Uterus (tissue), 4 donors: ENCODE results near the gene DCTD. TPM values are rescaled to one million over a fixed set of nuclear protein-coding genes. Genes with fewer than 3 reads are reported as not detected.

Source experiments
- DNase-seq, 2 donors: peaks; one replicate each; pipeline ENCODE4 v3.0.0-alpha.2; 2019 to 2020
- H3K27ac ChIP-seq, 2 donors: fragments of 200-600 bp; sonication (generic); 1 replicate in 1 of 2; 2 replicates in 1 of 2; pipeline ENCODE4 v1.5.1; 2016 to 2018
- H3K27me3 ChIP-seq, 2 donors: fragments of 200-600 bp; sonication (generic); one replicate each; pipeline ENCODE4 v1.5.1; 2018 to 2019; ENCODE audit warnings: control low read depth in 1 of 2
- H3K36me3 ChIP-seq, 2 donors: fragments of 200-600 bp; sonication (generic); one replicate each; pipeline ENCODE4 v1.5.1; 2019; ENCODE audit warnings: control low read depth in 1 of 2
- H3K4me1 ChIP-seq, 2 donors: fragments of 200-600 bp; sonication (generic); one replicate each; pipeline ENCODE4 v1.5.1; 2018 to 2019; ENCODE audit warnings: control low read depth in 1 of 2
- H3K4me3 ChIP-seq, 2 donors: fragments of 200-600 bp; sonication (generic); 1 replicate in 1 of 2; 2 replicates in 1 of 2; pipeline ENCODE4 v1.5.1; 2018 to 2019; ENCODE audit warnings: mild to moderate bottlenecking in 1 of 2
- H3K9me3 ChIP-seq, 2 donors: fragments of 200-600 bp; sonication (generic); one replicate each; pipeline ENCODE4 v1.5.1; 2019; ENCODE audit warnings: control low read depth in 1 of 2
- CTCF ChIP-seq, 4 experiments: fragments of 200-600 bp in 2 of 4; fragments of 450-650 bp in 2 of 4; sonication (generic) in 2 of 4; IDR thresholded peaks; one replicate each; pipeline ENCODE4 v1.5.1; 2016 to 2019; ENCODE audit warnings: antibody characterized with exemption in 4 of 4, mild to moderate bottlenecking in 2 of 4, moderate library complexity in 1 of 4
- POLR2A ChIP-seq, 2 donors: fragments of 450-650 bp; IDR thresholded peaks; one replicate each; pipeline ENCODE4 v1.6.1; 2016; ENCODE audit warnings: antibody characterized with exemption in 2 of 2, mild to moderate bottlenecking in 1 of 2, moderate library complexity in 1 of 2
- intact Hi-C: fragments of 100-400 bp; cut with DNase I; formaldehyde crosslinking; loops from one replicate; pipeline ENCODE4 v1.15.1; 2023; ENCODE audit warnings: low total_unique reads
- total RNA-seq, 4 donors: library from RNA; depleted of rRNA in 3 of 4; stranded (reverse); fragments of >200 nt in 3 of 4; gene quantifications; one replicate each; pipeline versions ENCODE4 v1.1.0 to v1.2.4, GENCODE V29; 2014 to 2023
- donor health status: DM: yes; HTN: yes; CAD: no.

DCTD gene
- total RNA-seq, 4 donors from 2014 or later: 49.7 to 131 (median 73.4) TPM

GRCh38 chr4:182875453-182876405, 41.5 kb downstream of the DCTD start:
- intact Hi-C loops: no loop called here

GRCh38 chr4:182874797-182875345, 42.3 kb downstream of the DCTD start:
- H3K27ac ChIP-seq: no peak overlapping the region
- no peaks in the 10 kb centered on the region for H3K9me3 ChIP-seq
- no peaks in the 10 kb centered on the region for H3K4me1 ChIP-seq
- H3K27me3 ChIP-seq: no peaks in the 10 kb centered on the region
- DNase-seq: no peak
- TF ChIP-seq POLR2A (IDR thresholded peaks at IDR 0.05) (no peak), CTCF (IDR thresholded peaks at IDR 0.05) (no peak)
- intact Hi-C loops: no loop called here
- no peaks in the 10 kb centered on the region for H3K36me3 ChIP-seq
- H3K4me3 ChIP-seq: no peak overlapping the region

More at GRCh38 chr4:182875453-182876405, 41.5 kb downstream of the DCTD start:
- Histone ChIP-seq H3K36me3 (no peaks in the 10 kb centered on the region), H3K4me3 (no peak overlapping the region), H3K27me3 (no peaks in the 10 kb centered on the region), H3K9me3 (no peaks in the 10 kb centered on the region), H3K27ac (no peak overlapping the region), H3K4me1 (no peaks in the 10 kb centered on the region)
- TF ChIP-seq CTCF (IDR thresholded peaks at IDR 0.05) (no peak), POLR2A (IDR thresholded peaks at IDR 0.05) (no peak)
- no peak for DNase-seq

- Histone ChIP-seq H3K27ac (no peak overlapping the region), H3K9me3 (no peaks in the 10 kb centered on the region), H3K4me3 (no peak overlapping the region), H3K4me1 (no peaks in the 10 kb centered on the region), H3K36me3 (no peaks in the 10 kb centered on the region), H3K27me3 (no peaks in the 10 kb centered on the region)
- TF ChIP-seq CTCF (IDR thresholded peaks at IDR 0.05): no peak
- no peak for TF ChIP-seq POLR2A (IDR thresholded peaks at IDR 0.05)
- intact Hi-C loops: no loop called here
- no peak for DNase-seq
Measured at GRCh38 chr4:182874304-182874751, 42.9 kb downstream of the DCTD start.

- intact Hi-C loops: no loop called here
- DNase-seq: no peak
Measured at GRCh38 chr4:182873726-182874125, 43.5 kb downstream of the DCTD start.

More at GRCh38 chr4:182873726-182874125, 43.5 kb downstream of the DCTD start:
- Histone ChIP-seq H3K4me1 (no peaks in the 10 kb centered on the region), H3K27ac (no peak overlapping the region), H3K27me3 (no peaks in the 10 kb centered on the region), H3K4me3 (no peak overlapping the region), H3K9me3 (no peaks in the 10 kb centered on the region), H3K36me3 (no peaks in the 10 kb centered on the region)
- TF ChIP-seq POLR2A (IDR thresholded peaks at IDR 0.05) (no peak), CTCF (IDR thresholded peaks at IDR 0.05) (no peak)
